Measurements from ENCODE around the gene USP25. TPM values are rescaled to one million over a fixed set of nuclear protein-coding genes. Genes with fewer than 3 reads are reported as not detected.

Gene USP25
- total RNA-seq, 4 donors from 2014 or later = 17.4 to 42.0 (median 27.5) TPM

GRCh38 chr21:15895142-15896106 lies 165.6 kb downstream of the USP25 start:
- no peaks in the 10 kb centered on the region for H3K4me1 ChIP-seq
- TF ChIP-seq CTCF (IDR thresholded peaks at IDR 0.05) (no peak), POLR2A (IDR thresholded peaks at IDR 0.05) (no peak)
- H3K4me3 ChIP-seq = no peak overlapping the region
- no peak overlapping the region for H3K27ac ChIP-seq
- no peaks in the 10 kb centered on the region for H3K9me3 ChIP-seq
- no peaks in the 10 kb centered on the region for H3K27me3 ChIP-seq
- intact Hi-C loops (cut with DNase I) = no loop called here
- 73 to 87% methylated on average over 4 to 5 of the region's 5 CpGs for WGBS, 2 donors
- no peak for DNase-seq
- H3K36me3 ChIP-seq = no peaks in the 10 kb centered on the region

- Histone ChIP-seq H3K4me1 (no peaks in the 10 kb centered on the region), H3K27ac (no peak overlapping the region), H3K27me3 (no peaks in the 10 kb centered on the region), H3K4me3 (no peak overlapping the region), H3K36me3 (no peaks in the 10 kb centered on the region), H3K9me3 (peaks cover 0 to 8% (median 0%) of the 10 kb centered on the region in 3 donors)
- WGBS, 2 donors = 90 to 100% methylated on average over 1 to 3 of the region's 4 CpGs
- intact Hi-C loops (cut with DNase I) = no loop called here
- DNase-seq = no peak
- TF ChIP-seq POLR2A (IDR thresholded peaks at IDR 0.05) = no peak
- no peak for TF ChIP-seq CTCF (IDR thresholded peaks at IDR 0.05)
These were observed 166.7 kb downstream of the USP25 start for GRCh38 chr21:15896501-15896900.

- Histone ChIP-seq H3K27me3 (no peaks in the 10 kb centered on the region), H3K4me3 (no peak overlapping the region), H3K27ac (no peak overlapping the region), H3K4me1 (no peaks in the 10 kb centered on the region), H3K36me3 (no peaks in the 10 kb centered on the region), H3K9me3 (peaks cover 0 to 10% (median 8%) of the 10 kb centered on the region in 3 donors)
- DNase-seq = no peak
- TF ChIP-seq POLR2A (IDR thresholded peaks at IDR 0.05) = no peak
- no peak for TF ChIP-seq CTCF (IDR thresholded peaks at IDR 0.05)
- intact Hi-C loops (cut with DNase I) = no loop called here
- WGBS, 2 donors = 82 to 87% methylated on average over 8 of the region's 8 CpGs
These were observed 174.6 kb downstream of the USP25 start for GRCh38 chr21:15904389-15904788.

GRCh38 chr21:15908187-15908586 lies 178.4 kb downstream of the USP25 start:
- no peak for DNase-seq
- no peak overlapping the region for H3K4me3 ChIP-seq
- H3K27me3 ChIP-seq = no peaks in the 10 kb centered on the region
- H3K27ac ChIP-seq = no peak overlapping the region
- no peaks in the 10 kb centered on the region for H3K4me1 ChIP-seq
- intact Hi-C loops (cut with DNase I) = no loop called here
- no peaks in the 10 kb centered on the region for H3K36me3 ChIP-seq
- WGBS, 2 donors = 86 to 88% methylated on average over 3 to 6 of the region's 6 CpGs
- TF ChIP-seq CTCF (IDR thresholded peaks at IDR 0.05) (no peak), POLR2A (IDR thresholded peaks at IDR 0.05) (no peak)
- H3K9me3 ChIP-seq = peaks cover 0 to 9% (median 6%) of the 10 kb centered on the region in 3 donors

- Histone ChIP-seq H3K27me3 (no peaks in the 10 kb centered on the region), H3K9me3 (no peaks in the 10 kb centered on the region), H3K36me3 (no peaks in the 10 kb centered on the region), H3K27ac (no peak overlapping the region), H3K4me3 (no peak overlapping the region), H3K4me1 (no peaks in the 10 kb centered on the region)
- DNase-seq = no peak
- intact Hi-C loops (cut with DNase I) = no loop called here
- TF ChIP-seq CTCF (IDR thresholded peaks at IDR 0.05) = no peak
- TF ChIP-seq POLR2A (IDR thresholded peaks at IDR 0.05) = no peak
- 33 to 59% methylated on average over 1 to 2 of the region's 2 CpGs for WGBS, 2 donors
These were observed 198.4 kb downstream of the USP25 start for GRCh38 chr21:15928196-15928595.
